RPMI8226 (cell line): ENCODE measurements around the gene SCT.

ENCODE experiments used
- DNase-seq: peaks from one replicate; pipeline ENCODE4 v3.0.0-alpha.2; 2015

The SCT gene

GRCh38 chr11:581752-582151, 45.2 kb downstream of the SCT start:
- DNase-seq, result no peak

DNA sequence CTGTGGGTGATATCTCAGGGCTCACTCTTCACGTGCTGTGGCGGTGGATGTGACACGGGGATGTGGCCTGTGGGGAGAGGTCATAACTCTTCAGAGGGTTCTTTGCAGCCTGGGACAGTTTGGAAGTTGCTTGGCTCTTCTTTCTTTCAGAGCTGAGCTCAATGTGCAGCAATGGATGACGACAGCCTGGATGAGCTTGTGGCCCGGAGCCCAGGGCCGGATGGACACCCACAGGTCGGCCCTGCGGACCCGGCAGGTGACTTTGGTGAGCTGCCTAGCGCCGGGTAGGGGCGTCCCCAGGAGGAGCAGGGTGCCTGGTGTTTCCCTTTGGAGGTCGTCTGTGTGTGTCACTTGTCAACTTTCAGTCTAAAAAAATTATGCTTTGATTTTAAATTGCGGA, 45.6 kb downstream of the SCT start:
- no peak for DNase-seq

- DNase-seq, result no peak
Measured at GRCh38 chr11:579830-580601, 47.0 kb downstream of the SCT start.

DNA sequence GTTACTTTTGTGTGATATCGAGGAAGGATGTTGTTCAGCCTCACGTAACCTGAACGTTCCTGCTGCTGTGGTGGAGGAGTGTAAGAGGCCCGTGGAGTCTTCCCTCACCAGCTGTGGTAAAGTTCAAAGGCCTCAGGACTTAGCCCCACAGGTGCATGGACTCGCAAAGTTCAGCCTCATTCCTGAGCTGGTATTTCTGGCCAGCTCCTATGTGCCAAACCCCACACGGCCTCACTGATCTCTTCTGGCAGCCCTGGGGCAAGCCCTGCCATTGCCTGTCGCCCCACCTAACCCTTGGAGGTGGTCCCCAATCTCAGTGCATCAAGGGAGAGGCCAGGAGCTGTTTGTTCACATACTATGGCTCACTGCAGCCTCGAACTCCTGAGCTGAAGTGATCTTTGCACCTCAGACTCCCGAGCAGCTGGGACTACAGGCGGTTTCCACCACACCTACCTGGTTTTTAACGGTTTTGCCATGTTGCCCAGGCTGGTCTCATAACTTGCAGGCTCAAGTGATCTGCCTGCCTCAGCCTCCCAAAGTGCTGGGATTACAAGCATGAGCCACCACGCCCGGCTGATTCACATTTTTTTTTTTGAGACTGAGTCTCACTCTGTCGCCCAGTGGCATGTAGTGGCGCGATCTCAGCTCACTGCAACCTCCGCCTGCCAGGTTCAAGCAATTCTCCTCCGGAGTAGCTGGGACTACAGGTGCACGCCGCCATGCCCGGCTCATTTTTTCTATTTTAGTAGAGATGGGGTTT, 48.5 kb downstream of the SCT start:
- no peak for DNase-seq

DNA sequence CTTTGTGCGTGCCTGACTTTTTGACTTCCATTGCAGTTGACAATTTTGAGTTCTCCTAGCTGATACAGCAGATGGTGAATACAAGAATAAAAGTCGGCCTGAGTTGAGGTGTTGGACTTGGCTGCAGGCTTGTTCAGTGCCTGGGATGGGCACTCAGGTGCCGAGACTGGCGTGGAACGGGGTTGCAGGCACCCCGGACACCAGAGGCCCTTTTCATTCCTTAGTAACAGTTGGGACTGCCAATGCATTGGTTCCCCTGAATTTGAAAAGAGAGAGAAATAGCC, 49.4 kb downstream of the SCT start:
- no peak for DNase-seq

DNA sequence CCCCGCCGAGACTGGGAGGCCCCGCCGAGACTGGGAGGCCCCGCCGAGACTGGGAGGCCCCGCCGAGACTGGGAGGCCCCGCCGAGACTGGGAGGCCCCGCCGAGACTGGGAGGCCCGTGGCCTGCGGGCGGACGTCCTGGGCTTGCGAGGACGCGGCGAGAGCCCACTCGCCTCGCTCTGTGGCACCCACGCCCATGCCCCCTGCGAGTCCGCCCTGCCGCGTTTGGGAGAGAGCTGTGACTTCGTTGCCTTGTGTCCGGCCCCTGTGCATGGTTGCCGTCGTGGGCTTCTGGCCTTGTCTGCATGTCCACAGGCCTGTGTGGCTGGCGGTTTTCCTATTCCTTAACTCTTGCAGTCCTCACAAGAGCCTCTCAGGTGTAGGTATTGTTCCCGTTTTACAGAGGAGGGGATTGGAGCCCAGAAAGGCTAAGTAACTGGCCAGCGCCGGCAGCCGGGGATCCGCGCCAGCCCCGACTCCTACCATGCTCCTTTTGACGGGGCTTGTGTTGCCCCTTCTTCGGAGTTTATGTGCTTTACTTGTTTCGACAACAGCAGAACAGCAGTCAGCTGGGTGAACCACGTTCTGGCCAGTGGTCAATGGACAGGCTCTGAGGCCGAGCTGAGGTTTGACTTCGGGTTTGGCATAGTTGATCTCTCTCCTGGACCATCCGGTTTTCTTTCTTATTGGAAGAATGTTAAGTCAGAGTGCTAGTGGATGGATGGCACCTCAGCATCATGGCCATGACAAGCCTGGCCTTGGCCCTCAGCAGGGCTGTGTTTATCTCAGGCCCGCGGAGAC, 50.0 kb downstream of the SCT start:
- no peak for DNase-seq
